GM12875 (cell line): ENCODE measurements around the gene LGALS9.

Source experiments
- H3K4me3 ChIP-seq: one replicate; pipeline ENCODE4 v1.5.1; 2011; ENCODE audit warnings: low read depth, low read length, control low read depth
- TF ChIP-seq, protein P1 (sequence below): IDR thresholded peaks from 2 replicates; pipeline ENCODE4 v1.5.1; 2011; ENCODE audit warnings: low read depth, mild to moderate bottlenecking, control low read depth, inconsistent platforms, low read length, moderate library complexity, borderline replicate concordance; ENCODE audit not compliant: insufficient read depth

The LGALS9 gene

GRCh38 chr17:27603421-27603770 lies 27.6 kb upstream of the LGALS9 start:
- TF ChIP-seq, protein P1, sequence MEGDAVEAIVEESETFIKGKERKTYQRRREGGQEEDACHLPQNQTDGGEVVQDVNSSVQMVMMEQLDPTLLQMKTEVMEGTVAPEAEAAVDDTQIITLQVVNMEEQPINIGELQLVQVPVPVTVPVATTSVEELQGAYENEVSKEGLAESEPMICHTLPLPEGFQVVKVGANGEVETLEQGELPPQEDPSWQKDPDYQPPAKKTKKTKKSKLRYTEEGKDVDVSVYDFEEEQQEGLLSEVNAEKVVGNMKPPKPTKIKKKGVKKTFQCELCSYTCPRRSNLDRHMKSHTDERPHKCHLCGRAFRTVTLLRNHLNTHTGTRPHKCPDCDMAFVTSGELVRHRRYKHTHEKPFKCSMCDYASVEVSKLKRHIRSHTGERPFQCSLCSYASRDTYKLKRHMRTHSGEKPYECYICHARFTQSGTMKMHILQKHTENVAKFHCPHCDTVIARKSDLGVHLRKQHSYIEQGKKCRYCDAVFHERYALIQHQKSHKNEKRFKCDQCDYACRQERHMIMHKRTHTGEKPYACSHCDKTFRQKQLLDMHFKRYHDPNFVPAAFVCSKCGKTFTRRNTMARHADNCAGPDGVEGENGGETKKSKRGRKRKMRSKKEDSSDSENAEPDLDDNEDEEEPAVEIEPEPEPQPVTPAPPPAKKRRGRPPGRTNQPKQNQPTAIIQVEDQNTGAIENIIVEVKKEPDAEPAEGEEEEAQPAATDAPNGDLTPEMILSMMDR = no peak
- no peak overlapping the region for H3K4me3 ChIP-seq

DNA sequence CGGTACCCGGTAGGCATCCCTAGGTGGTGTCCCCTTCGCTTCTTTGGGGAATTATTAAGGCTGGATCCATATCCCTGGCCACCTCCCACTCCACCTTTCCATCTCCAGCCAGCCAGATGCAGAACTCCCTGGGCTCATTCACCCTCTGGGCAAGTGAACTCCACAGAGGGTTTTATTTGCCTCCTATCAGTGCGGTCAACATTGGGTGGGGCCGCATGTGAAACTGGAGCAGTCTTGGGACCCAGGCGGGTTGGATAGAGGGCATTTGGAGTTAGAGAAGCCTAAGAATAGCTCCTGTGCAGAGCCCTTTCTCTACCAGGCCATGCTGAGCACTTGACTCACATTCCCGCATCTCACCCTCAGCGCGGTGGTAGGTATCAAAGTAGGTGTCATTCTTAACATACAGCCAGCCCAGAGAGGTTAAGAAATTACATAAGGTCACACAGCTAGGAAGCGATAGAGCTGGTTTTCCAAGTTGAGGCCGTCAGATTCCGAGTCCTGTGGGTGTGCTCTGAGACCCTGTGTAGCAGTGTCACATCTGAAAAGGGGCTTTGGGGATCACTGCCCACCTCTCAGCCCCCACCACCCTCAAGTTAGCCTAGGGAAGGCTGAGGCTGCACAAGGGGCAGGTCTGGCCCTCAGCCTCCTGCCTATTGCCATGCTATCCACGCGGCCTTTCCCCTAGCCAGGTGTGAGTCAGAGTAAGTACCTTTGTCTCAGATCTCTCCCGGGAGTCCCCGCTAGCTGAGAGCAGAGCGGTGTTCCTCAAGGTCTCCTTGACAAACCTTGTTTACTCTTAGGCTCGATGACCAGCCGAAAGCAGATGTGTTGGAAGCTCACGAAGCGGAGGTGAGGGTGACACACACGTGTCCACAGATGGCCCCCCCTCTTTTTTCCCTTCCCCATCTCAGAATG lies 26.9 kb upstream of the LGALS9 start:
- TF ChIP-seq, protein P1 = no peak
- H3K4me3 ChIP-seq = no peak overlapping the region

DNA sequence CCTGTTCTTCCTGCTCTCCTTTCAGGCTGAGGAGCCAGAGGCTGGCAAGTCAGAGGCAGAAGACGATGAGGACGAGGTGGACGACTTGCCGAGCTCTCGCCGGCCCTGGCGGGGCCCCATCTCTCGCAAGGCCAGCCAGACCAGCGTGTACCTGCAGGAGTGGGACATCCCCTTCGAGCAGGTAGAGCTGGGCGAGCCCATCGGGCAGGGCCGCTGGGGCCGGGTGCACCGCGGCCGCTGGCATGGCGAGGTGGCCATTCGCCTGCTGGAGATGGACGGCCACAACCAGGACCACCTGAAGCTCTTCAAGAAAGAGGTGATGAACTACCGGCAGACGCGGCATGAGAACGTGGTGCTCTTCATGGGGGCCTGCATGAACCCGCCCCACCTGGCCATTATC lies 25.6 kb upstream of the LGALS9 start:
- TF ChIP-seq, protein P1 = no peak
- H3K4me3 ChIP-seq = no peak overlapping the region

GRCh38 chr17:27607521-27608091 lies 23.4 kb upstream of the LGALS9 start:
- H3K4me3 ChIP-seq = no peak overlapping the region
- TF ChIP-seq, protein P1 = no peak

GRCh38 chr17:27608328-27609230 lies 22.4 kb upstream of the LGALS9 start:
- TF ChIP-seq, protein P1 = no peak
- H3K4me3 ChIP-seq = no peak overlapping the region

GRCh38 chr17:27609611-27610303 lies 21.2 kb upstream of the LGALS9 start:
- no peak overlapping the region for H3K4me3 ChIP-seq
- TF ChIP-seq, protein P1 = peak; percentile 55
